ENCODE data around the gene SH3GL1.

- TF ChIP-seq CTCF (IDR thresholded peaks at IDR 0.05; ENCODE audit: low read length) (no peak), EZH2 (IDR thresholded peaks at IDR 0.05; ENCODE audit: borderline replicate concordance, low read length) (no peak)
These were observed 74.0 kb downstream of the SH3GL1 start for GRCh38 chr19:4326215-4326836.
